Activated T-cell treated with anti-CD3 and anti-CD28 coated beads for 1 hour (primary cell): ENCODE data around the gene MRPL30.
"Not testable (repeated sequence)": the region's sequence is repeated elsewhere in the genome, so short reads cannot be mapped to it uniquely, and the experiment has no call there.

Experiments used
- DNase-seq: peaks from one replicate; pipeline ENCODE4 v3.0.0-alpha.2; 2020; ENCODE audit warnings: low read depth

MRPL30 gene

DNA sequence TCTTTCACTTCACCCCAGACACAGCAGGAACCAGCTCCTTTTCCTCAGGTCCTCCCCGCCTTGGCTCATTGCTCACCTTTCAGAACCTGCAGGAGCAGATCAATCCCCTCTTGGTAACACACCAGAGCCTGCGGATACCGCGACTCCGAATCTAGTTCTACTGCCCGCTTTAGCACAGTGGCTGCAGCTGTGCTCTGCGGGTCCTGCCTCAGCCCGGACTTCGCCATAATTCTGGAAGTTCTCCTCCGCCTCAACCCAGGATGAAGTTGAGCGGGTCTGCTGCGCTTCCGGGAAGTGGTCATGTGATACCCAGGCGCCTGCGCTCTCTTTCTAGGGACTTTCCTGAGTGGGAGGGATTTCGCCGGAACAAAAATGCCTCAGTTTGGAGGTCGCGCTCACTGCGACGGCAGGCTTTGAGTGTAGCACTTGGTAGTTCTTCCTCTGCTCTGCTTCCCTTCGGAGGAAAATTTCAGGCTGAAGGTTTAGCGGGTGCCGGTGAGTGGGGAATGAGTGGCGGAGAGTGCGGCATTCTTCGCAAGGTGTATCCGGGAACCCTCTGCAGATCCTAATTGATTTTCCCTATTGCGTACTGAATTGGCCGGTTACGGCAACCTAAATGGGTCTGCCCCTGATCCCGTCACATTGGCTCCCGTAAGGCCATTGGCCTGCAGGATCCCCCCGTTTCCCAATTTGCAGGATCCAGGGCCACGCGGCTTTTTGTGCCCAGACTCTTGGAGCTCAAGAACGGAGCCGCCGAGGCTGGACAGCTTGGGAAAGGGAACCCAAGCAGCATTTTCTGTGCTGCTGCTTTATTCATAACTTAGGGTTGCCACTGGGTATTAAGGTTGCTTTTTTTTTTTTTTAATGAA lies at the start of gene MRPL30, which contains the start of gene MITD1:
Gene MRPL30, plus strand, starts transcription at position 430 of the 869 bp plus-strand sequence. CDS start 5,020 bp downstream, outside the sequence.
Gene MITD1, minus strand, starts transcription at position 304 of the 869 bp plus-strand sequence. Its CDS starts 77 bp downstream, at position 227.
- DNase-seq = peak; percentile 81

DNA sequence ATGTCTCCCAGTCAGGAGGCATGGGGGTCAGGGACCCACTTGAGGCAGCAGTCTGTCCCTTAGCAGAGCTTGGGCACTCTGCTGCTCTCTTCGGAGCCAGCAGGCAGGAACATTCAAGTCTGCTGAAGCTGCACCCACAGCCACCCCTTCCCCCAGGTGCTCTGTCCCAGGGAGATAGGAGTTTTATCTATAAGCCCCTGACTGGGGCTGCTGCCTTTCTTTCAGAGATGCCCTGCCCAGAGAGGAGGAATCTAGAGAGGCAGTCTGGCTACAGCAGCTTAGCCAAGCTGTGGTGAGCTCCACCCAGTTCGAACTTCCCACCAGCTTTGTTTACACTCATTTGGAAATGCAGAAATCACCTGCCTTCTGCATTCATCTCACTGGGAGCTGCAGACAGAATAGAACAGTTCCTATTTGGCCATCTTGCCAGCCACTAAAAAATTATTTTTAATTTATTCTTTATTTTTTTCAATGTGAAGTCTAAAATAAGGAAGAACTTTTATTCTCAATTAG lies 45.9 kb upstream of the MRPL30 start:
- DNase-seq = not testable (repeated sequence)

DNA sequence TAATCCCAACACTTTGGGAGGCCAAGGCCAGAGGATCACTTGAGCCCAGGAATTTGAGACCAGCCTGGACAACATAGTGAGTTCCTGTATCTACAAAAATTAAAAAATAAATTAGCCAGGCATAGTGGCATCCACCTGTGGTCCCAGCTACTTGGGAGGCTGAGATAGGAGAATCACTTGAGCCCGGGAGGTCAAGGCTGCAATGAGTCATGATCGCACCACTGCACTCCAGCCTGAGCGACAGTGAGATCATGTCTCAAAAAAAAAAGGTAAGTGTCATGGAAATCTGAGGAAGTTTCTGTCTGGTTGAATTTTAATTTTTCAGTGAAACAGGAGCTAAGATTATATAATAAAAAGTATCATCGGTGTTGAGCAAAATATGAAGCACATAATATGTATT lies 42.0 kb upstream of the MRPL30 start:
- DNase-seq = no peak

DNA sequence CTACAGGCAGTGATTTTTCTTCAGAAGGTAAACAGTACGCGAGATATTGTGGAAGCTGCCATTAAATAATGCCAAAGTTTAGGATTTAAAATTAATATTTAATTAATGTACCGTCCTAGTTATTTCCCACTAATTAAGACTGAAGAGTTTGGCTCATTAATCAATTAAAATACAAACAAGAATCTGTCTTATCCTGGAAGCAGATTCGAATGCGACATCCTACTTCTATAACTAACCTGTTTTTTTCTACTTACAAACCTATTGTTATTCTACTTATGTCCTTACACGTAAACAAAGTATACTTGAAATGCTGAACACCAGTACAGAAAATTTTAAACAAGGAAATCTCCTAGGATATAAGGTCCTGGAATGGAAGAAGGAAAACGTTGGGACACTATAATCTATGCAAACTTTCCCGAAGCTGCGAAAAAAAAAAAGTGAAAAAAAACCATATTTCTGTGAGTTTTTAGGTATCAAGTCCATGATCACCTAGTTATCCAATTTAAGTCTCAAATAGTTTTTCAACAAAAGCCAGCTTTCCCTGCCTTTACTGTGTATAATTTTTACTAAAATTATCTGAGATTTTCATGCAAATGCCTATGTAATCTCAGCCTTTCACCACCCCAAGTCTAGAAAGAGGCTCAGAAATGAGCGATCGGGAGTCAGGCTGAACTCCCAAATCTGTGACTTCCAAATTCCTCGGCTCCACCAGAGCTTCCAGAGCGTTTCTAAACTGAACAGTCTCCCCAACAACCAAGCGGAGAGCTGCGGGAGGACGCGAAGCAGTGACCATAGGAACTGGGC lies 40.7 kb upstream of the MRPL30 start:
- DNase-seq = no peak

DNA sequence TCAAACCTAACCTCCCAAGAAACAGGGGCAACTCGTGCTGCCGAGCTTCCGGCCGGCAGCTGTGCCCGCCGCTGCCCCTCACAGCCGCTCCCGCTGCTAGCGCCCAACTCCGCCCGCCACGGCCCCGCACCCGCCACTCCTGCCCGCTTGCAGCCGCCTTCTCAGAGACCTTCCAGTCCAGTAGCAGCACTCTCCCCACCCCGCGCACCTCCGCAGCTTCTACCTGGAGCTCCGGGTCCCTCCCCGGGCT lies 40.2 kb upstream of the MRPL30 start:
- DNase-seq = no peak

DNA sequence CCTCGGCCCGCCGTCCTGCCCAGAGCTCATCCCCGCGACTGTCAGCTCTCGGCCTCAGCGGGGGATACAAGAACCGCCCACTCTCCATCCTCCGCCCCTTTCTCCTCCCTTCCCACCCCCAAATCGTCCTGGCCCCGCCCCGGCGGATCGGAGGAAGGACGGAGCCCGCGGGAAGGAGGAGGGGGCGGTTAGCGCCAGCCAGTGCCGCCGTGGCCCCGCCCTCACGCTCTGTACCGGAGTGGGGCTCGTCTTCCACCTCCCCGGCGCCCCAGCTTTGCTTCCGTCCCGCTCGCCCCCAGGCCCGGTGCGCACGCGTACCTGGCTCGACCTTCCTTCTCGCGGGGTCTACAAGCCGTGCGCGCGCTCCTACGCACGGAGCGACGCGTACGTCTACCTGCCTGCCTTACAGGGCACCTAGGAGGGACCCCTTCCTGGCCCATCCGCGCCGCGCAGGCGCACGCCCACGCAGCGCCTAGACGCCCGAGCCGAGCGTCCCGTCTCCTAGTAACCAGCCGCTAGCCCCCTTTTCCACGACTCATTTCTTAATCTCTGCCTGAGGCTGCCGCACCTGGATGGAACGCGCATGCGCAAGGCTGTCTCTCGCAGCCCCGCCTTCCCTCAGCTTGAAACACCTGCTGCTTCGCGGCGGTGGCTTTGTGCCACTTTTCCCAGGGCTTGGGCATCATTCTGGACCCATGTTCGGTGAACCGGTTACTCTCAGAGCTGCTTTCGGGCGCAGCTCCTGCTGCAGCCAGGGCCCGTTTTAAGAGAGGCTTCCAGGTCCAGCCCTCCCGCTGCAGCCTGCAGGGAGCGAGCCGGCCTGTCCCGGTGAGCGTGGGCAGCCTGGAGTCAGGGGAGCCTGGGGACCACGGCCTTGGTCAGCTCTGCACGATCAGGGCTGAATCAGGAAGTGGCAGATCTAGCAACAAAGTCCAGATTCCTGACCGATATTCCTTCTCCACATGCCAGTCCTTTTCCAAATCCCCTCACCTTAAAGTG lies 39.6 kb upstream of the MRPL30 start, which contains the start of gene C2orf15:
Gene C2orf15, plus strand, starts transcription at position 598 of the 999 bp plus-strand sequence. CDS start 8,852 bp downstream, outside the sequence.
- peak; percentile 95 for DNase-seq

DNA sequence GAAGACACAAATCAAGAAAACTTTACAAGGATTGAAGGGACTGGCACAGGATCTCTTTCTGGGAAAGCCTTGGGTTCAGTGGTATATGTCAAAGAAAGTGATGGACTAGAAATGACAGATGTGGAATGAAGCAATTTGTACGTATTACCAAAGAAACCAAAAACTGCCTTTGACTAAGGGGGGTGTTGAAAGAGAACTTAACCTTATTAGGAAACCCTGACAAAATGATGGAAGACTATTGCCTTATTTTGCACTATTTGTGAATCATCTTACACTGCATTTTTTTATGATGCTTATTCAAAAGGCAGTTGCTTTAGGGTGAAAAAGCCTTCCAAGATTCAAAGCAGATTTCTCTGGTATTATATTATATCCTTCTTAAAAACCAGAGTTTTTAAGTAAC lies 30.3 kb upstream of the MRPL30 start:
- DNase-seq = no peak

DNA sequence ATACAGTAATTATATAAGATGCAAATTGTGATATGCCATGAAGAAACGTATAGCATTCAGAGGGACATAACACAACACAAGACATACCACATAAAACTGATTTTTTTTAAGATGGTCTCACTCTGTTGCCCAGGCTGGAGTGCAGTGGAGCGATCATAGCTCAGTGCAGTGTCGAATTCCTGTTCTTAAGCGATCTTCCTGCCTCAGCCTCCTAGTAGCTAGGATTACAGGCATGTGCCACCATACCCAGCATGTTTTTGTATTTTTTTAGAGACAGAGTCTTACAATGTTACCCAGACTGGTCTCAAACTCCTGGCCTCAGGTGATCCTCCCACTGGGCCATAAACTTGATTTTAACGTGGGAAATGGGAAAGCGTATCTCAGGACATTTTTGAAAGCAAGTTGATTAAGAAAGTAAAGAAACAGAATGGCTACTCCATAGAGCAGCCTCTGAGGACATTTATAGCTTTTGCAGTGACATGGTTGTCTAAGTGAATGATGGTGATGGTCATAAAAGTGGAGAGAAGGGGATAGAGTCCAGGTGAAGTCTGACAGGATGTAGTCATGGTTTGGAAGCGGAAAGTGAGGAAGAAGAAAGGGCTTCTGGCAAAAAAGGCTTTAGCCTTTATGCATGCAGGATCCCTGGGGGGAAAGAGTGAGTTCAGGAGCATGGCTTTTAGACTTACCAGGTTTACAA lies 28.6 kb upstream of the MRPL30 start:
- no peak for DNase-seq

DNA sequence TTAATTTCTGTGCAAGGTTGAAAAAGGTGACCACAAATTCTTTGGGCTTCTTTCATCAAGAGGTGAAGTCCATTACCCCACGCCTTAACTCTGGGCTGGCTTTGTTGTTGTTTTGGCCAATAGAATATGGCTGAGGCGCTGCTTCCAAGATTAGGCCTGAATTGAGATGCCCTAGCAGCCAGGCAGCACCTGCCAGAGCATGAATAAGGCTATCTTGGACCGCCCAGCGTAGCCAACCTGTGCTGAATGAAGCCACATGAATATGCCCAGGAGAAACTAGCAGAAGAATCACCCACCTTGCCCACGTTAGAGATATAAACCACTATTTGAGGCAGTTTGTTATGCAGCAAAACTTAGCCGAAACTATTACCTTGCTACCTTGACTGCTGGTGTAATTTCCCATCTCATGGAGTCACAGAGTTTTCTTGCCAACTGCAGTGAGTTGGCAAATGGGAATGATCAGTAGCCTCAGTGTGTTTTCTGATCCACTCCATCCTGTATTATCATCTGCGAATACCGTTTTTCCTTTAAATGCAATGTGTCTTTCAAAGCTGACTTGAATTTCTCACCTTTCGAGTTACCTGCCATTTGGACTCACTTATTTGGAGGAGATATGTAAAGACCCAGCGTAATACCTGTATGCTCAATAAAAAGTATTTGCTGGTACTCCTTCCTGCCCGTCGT lies 26.9 kb upstream of the MRPL30 start:
- no peak for DNase-seq

DNA sequence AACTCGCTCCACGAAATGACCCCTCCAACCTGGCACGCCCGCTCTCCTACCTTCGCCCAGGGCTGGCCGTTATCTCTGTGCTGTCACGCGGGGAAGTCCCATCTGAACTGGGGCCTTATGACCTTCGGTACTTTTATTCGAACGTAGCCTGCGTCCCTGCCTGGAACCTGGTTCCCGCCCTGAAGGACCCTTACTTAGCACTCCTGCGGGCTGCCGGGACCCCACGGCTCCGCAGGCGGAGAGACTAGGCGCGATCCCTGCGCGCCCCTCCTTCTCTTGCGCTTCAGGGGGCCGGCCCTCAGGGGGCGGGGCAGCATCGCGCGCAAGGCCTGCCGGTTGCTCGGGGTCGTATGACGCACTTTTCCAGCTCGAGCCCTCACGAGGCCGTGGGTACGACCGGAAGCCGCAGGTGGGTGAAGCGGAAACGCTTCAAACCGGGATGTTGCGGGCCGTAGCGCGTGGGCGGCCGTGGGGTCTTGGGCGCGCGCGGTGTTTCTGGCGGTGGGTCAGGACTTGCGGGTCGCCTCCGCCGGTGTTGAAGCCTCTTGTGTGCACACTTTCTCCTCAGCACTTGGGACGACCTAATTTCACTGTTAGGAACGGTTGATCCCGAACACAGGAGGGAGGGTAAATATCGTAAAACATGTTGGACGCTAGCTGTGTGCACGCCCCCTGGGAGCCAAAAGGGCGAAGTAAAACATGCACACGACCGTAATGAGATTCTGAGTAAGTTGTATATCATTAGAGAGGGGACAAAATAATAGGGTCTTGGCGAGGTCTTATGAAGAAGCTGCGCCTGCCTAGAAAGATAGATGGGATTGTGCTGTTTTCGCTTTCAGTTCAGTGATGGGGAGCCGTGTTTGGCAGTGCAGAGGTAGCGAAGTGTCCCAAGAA lies 26.1 kb upstream of the MRPL30 start, which contains the start of the genes LIPT1 and TSGA10:
Gene LIPT1, plus strand, starts transcription at position 325 of the 894 bp plus-strand sequence. CDS start 6,991 bp downstream, outside the sequence.
Gene TSGA10, minus strand, starts transcription at position 300 of the 894 bp plus-strand sequence. CDS start 45,503 bp downstream, outside the sequence.
- DNase-seq = peak; percentile 86

DNA sequence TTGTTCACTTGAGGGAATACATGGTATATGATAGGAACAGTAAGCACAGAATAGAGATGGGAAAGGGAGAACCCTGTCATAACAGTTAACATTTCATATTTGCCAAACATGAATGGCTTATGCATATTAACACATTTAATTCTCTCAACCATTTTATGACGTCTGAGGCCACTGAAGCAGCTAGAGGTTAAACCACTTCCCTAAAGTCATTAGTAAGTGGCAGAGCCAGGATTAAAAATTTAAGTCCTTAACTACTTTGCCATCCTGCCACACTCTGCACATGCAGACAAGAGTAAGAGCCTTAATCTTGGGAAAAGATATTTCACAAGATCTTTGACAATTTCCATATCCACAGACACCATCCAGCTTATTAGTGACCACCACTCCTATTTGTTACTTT lies 24.1 kb upstream of the MRPL30 start:
- DNase-seq = no peak

DNA sequence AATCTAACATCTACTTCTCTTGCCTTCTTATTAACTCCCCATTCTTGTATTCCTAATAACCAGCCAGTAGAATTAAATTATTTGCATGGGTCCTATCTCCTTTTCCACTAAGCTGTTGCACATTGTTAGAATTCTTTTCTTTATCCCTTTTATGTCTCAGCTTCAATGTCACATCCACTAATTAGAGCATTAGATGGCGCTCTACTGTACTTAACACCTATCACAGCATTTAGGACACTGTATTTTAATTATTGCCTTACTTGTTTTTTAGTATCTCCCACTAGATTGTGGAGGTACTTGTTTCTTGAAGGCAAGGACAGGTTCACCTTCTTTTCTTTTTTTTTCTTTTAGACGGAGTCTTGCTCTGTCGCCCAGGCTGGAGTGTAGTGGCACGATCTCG lies 22.4 kb upstream of the MRPL30 start:
- DNase-seq = no peak

DNA sequence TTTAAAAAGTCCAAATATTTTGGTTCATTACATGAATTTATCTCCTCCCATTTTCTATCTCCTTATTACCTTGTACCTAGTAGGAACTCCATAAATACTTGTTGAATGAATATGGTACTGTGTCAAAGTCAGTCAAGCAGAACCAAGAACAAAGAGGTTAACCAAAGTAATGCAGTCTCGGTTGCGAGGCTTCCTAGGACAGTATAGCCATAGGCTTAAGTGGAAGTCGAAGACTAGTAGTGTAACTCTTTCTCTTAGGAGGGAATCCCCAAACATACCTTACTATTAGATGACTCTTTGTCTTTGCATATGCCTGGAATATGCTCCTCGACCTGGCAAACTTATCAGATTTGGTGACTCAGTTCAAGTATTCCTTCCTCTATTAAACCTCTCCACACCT lies 21.4 kb upstream of the MRPL30 start:
- DNase-seq = no peak

DNA sequence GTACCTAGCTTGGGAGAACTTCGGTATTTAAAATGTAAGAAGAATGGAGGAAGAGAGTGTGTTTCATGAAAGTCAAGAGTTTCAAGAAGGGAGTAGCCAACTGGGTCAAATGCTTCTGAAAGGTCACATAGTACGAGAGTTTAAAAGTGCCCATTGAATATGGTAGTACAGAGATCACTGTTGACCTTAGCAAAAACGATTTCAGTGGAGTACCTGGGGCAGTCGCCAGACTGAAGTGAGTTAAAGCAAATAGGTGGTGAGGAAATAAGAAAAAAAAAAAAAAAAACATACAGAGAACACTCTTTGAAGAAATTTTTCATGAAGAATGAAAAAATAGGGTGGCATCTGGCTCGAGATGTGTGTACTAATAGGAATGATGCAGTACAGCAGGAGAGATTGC lies 14.8 kb upstream of the MRPL30 start:
- no peak for DNase-seq

DNA sequence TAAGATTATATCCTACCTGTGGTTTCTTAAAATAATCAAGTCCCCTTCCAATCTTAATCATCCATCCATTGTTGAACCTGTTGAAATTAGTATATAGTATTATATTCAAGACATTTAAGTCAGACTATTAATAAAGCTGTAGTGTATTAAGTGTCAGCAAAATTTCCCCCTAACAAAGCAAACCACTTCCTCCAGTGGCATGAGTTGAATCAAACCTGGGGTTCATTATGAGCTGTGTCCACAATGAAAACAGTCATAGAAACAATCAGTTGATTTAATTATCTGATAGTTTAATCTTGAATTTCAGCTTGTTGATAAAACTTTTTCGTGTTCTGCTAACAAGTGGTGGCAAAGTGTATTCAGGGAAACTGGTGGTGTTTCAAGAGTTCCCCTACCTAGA lies 11.4 kb upstream of the MRPL30 start:
- DNase-seq = no peak

DNA sequence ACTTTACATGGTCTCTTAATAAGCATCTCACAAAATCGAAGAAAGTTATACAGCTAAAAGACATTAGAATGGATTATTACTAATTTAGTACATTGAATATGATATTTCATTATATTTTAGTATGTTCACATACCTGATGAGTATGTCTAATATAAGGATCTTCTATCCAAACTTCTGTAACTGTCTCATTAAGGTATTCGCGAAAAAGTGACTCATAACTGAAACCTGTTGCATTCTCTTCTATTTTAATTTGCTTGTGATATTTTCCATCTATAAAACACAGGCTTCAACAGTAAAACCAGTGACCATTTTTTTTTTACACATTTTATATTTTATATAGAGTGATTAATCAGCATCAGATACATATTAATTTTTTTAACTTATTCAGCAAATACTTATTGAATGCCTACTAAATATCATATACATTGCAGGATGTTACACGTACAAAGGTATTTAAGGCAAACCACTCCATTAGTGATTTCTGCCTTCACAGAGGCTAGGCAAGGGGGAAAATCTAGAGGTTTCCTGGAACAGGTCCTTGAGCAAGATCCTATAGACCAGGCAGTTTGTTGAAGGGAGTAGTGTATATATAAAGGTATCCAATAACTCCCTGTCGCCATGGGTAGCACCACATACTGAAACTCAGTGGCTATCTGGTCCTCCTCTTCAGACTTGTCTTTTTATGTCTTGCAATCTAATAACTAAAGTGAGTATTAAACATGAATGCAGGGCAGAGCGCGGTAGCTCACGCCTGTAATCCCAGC lies 9.4 kb upstream of the MRPL30 start:
- DNase-seq = no peak

DNA sequence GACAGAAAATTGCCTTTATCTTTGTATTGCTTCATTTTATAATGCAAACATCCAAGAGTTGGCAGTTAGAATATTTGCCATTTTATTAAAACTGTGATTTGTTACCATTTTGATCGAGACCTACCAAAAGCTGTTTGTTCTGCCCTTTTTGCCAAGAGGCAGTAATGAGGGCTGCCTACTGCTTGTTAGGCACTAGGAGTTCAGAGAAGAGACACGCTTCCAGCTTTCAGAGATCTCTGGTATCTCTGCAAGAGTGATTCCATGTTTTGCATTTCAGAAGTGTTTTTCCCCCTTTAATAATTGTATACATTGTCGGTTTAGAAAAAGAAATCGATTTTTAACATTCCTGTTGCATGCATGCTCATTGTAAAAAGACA lies 628 bp downstream of the MRPL30 start:
- no peak for DNase-seq

DNA sequence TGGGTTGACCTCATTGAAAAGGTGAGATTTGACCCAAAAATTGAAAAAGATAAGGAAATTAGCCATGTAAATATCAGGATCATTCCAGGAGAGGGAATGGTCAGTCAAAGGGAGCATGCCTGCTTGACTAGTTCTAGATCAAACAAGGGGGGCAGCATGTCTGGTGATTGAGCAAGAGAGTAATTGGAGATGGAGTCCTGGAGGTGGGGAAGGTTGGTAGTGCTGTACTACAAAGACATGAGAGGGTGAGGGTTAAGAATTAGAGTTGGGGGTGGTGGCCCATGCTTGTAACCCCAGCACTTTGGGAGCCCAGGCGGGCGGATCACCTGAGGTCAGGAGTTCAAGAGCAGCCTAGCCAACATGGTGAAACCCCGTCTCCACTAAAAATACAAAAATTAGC lies 2.0 kb downstream of the MRPL30 start:
- DNase-seq = no peak
